DMS79 treated with DMSO at 0.1 percent for 48 hours (cell line): ENCODE results near the gene B4GALT1.
"Not testable (repeated sequence)": the region's sequence is repeated elsewhere in the genome, so short reads cannot be mapped to it uniquely, and the experiment has no call there.

Experiments used
- DNase-seq: peaks from one replicate; lab custom pipeline; 2025; lab: John Stamatoyannopoulos, UW

The B4GALT1 gene

GRCh38 chr9:33184963-33185362, 17.8 kb upstream of the B4GALT1 start:
- no peak for DNase-seq

- DNase-seq: no peak
These were observed 15.4 kb upstream of the B4GALT1 start for GRCh38 chr9:33182519-33182918.

- no peak for DNase-seq
These were observed 13.5 kb upstream of the B4GALT1 start for GRCh38 chr9:33180526-33181184.

- no peak for DNase-seq
These were observed 12.0 kb upstream of the B4GALT1 start for GRCh38 chr9:33178972-33179697.

GRCh38 chr9:33177639-33178038, 10.5 kb upstream of the B4GALT1 start:
- DNase-seq: no peak

GRCh38 chr9:33177086-33177485, 9.9 kb upstream of the B4GALT1 start:
- no peak for DNase-seq

- DNase-seq: no peak
These were observed 8.7 kb upstream of the B4GALT1 start for GRCh38 chr9:33175649-33176325.

GRCh38 chr9:33172256-33173238, 5.4 kb upstream of the B4GALT1 start:
- no peak for DNase-seq

GRCh38 chr9:33170464-33171415, 3.6 kb upstream of the B4GALT1 start:
- DNase-seq: no peak

- DNase-seq: no peak
These were observed 1.9 kb upstream of the B4GALT1 start for GRCh38 chr9:33168941-33169544.

GRCh38 chr9:33167972-33168461, 881 bp upstream of the B4GALT1 start:
- no peak for DNase-seq

- DNase-seq: no peak
These were observed 679 bp downstream of the B4GALT1 start for GRCh38 chr9:33166231-33167083.

- DNase-seq: no peak
These were observed 1.6 kb downstream of the B4GALT1 start for GRCh38 chr9:33165263-33166151.

- not testable (repeated sequence) for DNase-seq
These were observed 2.2 kb downstream of the B4GALT1 start for GRCh38 chr9:33164921-33165262.

GRCh38 chr9:33164138-33164809, 2.9 kb downstream of the B4GALT1 start:
- no peak for DNase-seq

GRCh38 chr9:33163433-33164137, 3.6 kb downstream of the B4GALT1 start:
- no peak for DNase-seq

- DNase-seq: peak; percentile 37
These were observed 4.3 kb downstream of the B4GALT1 start for GRCh38 chr9:33162721-33163311.
